T-helper 22 cell (primary cell): ENCODE results near the gene FOXK1.
A peak's percentile ranks its signal among the peaks of the same experiment; 100 is the strongest.
"Not testable (repeated sequence)": the region's sequence is repeated elsewhere in the genome, so short reads cannot be mapped to it uniquely, and the experiment has no call there.

Experiments used
- DNase-seq: peaks from one replicate; pipeline ENCODE4 v3.0.0-alpha.2; 2020; ENCODE audit warnings: low read depth

The FOXK1 gene

GRCh38 chr7:4786015-4786414, 103.9 kb downstream of the FOXK1 start:
- DNase-seq = no peak

- DNase-seq = no peak
These were observed 105.4 kb downstream of the FOXK1 start for GRCh38 chr7:4787541-4787940.

GRCh38 chr7:4787947-4788626, 106.0 kb downstream of the FOXK1 start:
- no peak for DNase-seq

- DNase-seq = no peak
These were observed 106.6 kb downstream of the FOXK1 start for GRCh38 chr7:4788627-4789189.

GRCh38 chr7:4789194-4790077, 107.3 kb downstream of the FOXK1 start:
- no peak for DNase-seq

GRCh38 chr7:4790078-4790465, 108.0 kb downstream of the FOXK1 start:
- DNase-seq = no peak

- no peak for DNase-seq
These were observed 108.5 kb downstream of the FOXK1 start for GRCh38 chr7:4790516-4790991.

- no peak for DNase-seq
These were observed 109.1 kb downstream of the FOXK1 start for GRCh38 chr7:4791101-4791737.

- peak; percentile 55 for DNase-seq
These were observed 109.8 kb downstream of the FOXK1 start for GRCh38 chr7:4791738-4792536.

- DNase-seq = no peak
These were observed 110.5 kb downstream of the FOXK1 start for GRCh38 chr7:4792537-4793126.

- not testable (repeated sequence) for DNase-seq
These were observed 111.4 kb downstream of the FOXK1 start for GRCh38 chr7:4793385-4793993.

GRCh38 chr7:4794171-4794570, 112.1 kb downstream of the FOXK1 start:
- not testable (repeated sequence) for DNase-seq

- DNase-seq = no peak
These were observed 112.7 kb downstream of the FOXK1 start for GRCh38 chr7:4794591-4795350.

- no peak for DNase-seq
These were observed 114.4 kb downstream of the FOXK1 start for GRCh38 chr7:4796453-4796852.

- DNase-seq = no peak
These were observed 116.0 kb downstream of the FOXK1 start for GRCh38 chr7:4797858-4798705.

- no peak for DNase-seq
These were observed 116.7 kb downstream of the FOXK1 start for GRCh38 chr7:4798706-4799235.

- no peak for DNase-seq
These were observed 117.6 kb downstream of the FOXK1 start for GRCh38 chr7:4799508-4800268.

- no peak for DNase-seq
These were observed 118.4 kb downstream of the FOXK1 start for GRCh38 chr7:4800487-4800886.
